ENCODE data around the gene IQGAP1.
"Not testable (repeated sequence)": the region's sequence is repeated elsewhere in the genome, so short reads cannot be mapped to it uniquely, and the experiment has no call there.

The IQGAP1 gene

DNA sequence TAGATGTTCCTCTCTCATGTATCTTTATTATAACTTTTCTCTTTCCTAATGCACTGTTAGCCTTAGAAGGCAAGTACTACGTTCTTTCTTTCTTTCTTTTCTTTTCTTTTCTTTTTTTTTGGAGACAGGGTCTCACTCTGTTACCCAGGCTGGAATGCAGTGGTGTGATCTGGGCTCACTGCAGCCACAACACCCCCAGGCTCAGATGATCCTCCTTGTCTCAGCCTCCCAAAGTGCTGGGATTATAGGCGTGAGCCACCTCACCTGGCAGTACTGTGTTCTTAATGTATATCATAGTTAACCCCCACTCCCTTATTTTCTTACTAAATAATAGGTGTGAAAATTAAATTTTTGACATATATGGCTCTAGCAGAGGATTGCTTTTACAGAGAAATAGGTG lies 23.1 kb downstream of the IQGAP1 start:
- DNase-seq (ENCODE audit: low read depth) = no peak

DNA sequence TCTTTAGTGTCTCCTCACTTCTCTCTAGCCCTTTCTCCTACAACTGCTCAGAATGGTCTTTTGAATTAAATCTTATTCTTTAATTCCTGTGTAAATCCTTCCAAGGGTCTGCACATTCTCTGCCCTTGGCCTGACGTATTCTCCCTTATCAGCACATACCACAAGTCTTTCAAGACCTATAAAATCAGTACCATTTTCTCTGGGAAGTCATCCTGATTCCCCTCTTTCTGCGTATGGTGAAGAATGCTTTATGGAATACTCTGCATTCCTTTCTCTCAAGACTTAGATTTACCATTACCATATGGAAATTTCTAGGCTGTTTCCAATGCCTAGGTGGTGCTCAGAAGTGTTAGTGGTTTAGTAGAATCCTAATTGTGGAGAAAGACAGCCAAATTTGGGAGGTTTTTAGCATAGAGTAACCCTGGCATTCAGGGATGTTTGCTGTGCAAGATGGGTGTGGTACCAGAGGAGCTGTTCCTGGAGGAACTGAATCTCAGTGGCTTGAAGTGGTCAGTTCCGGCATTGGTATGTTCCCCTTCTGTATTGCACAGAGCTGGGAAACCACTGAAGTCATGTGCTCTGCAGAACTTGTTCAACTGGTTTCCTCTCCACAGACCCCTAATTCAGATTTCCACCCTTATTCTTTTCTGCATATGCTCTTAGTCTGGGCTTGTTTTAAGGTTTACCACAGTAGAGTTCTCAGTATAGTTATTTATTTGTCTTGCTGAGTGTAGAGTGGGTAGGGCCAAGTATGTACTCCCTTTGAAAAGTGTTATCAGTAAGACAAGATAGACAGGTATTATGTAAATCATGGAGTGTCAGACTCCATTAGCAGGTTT lies 24.5 kb downstream of the IQGAP1 start:
- no peak for DNase-seq (ENCODE audit: low read depth)

GRCh38 chr15:90413411-90414379 lies 25.7 kb downstream of the IQGAP1 start:
- no peak for DNase-seq (ENCODE audit: low read depth)

- peak; percentile 52 for DNase-seq (ENCODE audit: low read depth)
Observed at GRCh38 chr15:90414408-90415028, 26.5 kb downstream of the IQGAP1 start.

DNA sequence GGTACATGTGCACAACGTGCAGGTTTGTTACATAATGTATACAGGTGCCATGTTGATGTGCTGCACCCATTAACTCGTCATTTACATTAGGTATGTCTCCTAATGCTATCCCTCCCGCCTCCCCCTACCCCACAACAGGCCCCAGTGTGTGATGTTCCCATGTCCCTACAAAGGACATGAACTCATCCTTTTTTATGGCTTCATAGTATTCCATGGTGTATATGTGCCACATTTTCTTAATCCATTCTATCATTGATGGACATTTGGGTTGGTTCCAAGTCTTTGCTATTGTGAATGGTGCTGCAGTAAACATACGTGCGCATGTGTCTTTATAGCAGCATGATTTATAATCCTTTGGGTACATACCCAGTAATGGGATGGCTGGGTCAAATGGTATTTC lies 28.0 kb downstream of the IQGAP1 start:
- DNase-seq (ENCODE audit: low read depth) = not testable (repeated sequence)

DNA sequence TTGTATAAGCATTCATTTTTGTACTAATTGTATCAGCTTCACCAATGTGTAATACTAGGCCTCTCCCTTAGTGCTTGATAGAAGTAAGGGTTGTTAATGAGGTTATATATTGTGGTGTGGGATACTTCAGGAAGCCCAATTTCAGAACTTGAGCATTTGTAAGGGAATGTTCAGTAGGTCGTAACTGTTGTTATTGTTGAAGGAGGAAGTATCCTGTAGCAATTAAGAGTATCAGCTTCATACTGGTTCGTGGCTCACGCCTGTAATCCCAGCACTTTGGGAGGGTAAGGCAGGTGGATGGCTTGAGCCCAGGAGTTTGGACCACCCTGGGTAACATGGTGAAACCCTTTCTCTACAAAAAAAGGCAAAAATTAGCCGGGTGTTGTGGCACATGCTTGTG lies 30.6 kb downstream of the IQGAP1 start:
- DNase-seq (ENCODE audit: low read depth) = no peak

DNA sequence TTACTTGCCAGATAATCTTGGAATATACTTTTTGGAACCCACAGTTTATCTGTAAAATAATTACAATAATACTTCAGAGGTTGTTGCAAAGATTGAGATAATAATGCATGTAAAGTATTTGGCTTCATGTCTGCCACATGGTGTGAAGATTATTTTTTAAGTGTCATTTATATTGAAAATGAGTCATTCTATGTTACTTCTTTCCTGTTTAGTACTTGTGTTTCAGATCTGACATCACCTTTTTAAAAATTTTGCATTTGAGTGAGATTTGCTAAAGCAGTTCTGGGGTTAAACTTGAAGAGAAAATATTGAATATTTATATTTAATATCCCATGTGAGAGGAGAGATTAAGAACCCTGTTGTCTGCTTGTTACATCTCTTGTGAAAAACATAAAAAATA lies 31.2 kb downstream of the IQGAP1 start:
- DNase-seq (ENCODE audit: low read depth) = no peak

GRCh38 chr15:90419738-90420406 lies 31.8 kb downstream of the IQGAP1 start:
- DNase-seq (ENCODE audit: low read depth) = peak; percentile 65

- DNase-seq (ENCODE audit: low read depth) = no peak
Observed at GRCh38 chr15:90420451-90420850, 32.4 kb downstream of the IQGAP1 start.

DNA sequence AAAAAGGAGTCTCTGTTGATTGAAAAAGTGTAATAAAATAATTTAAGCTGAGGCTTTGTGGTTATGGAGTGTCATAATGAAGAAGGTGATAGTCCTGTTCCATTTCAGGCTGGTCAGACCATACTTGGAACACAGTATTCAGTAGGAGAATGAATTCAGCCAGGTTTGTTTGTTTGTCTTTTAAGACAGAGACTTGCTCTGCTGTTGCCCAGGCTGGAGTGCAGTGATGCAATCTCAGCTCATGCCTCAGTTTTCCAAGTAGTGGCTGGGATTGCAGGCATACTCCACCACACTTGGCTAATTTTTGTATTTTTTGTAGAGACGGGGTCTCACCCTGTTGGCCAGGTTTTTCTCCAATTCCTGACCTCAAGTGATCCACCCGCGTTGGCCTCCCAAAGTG lies 33.5 kb downstream of the IQGAP1 start:
- DNase-seq (ENCODE audit: low read depth) = no peak

DNA sequence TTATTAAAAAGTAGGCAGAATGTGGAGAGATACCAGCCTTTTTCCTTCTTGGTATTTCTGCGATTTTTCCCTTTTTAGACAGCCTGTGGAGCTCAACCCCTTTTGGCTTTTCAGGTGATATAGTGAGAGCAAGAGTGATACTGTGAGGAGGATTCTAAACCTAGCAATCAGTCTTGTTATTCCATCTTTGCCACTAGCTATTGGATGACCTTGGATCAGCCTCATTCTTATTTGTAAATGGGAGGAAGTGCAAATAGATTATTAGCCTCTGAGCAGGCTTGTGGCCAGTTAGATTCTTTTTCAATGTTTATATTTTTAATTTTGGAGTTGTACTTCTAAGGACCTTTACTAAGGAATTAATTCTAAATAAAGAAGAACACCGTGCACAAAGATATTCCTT lies 34.0 kb downstream of the IQGAP1 start:
- DNase-seq (ENCODE audit: low read depth) = no peak

DNA sequence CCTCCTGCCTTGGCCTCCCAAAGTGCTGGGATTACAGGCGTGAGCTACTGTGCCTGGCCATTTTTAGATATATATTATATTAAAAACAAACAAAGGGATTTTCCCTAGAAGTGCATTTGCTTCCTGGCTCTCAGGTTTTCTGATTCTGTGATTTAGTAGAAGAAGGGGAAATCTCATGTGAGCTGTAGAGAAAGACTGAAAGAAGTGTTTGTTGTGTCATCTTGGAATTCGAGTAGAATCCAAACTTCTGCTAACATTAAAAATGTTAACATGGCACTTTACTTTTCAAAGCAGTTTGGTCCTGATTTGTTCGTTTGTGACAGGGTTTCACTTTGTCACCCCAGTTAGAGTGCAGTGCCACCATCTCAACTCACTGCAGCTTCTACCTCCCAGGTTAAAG lies 34.9 kb downstream of the IQGAP1 start:
- no peak for DNase-seq (ENCODE audit: low read depth)

GRCh38 chr15:90423801-90424319 lies 35.8 kb downstream of the IQGAP1 start:
- DNase-seq (ENCODE audit: low read depth) = no peak

DNA sequence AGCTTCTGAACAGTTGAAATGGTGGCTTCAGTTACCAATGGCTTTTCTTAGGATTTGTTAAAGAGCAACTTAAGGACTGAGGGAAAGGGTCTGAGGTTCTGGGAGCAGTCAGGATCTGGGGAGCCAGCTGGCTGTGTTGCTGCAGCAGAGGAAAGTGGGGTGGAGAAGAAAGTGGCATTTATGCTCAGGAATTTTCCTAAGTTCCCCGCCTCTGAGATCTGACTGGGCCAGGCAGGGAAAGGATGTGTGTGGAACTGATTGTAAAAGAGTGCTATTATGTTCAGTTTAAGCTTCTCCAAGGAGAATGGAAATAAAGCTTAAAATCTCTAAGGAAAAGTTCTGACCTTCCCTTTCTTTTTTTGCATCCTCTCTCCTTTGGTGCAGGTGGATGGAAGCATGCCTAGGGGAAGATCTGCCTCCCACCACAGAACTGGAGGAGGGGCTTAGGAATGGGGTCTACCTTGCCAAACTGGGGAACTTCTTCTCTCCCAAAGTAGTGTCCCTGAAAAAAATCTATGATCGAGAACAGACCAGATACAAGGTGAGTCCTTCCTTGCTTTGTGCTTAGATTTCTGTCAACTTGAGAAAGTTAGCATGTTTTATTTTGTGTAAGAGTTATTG lies 37.8 kb downstream of the IQGAP1 start:
- no peak for DNase-seq (ENCODE audit: low read depth)

- no peak for DNase-seq (ENCODE audit: low read depth)
Observed at GRCh38 chr15:90427185-90427584, 39.1 kb downstream of the IQGAP1 start.

DNA sequence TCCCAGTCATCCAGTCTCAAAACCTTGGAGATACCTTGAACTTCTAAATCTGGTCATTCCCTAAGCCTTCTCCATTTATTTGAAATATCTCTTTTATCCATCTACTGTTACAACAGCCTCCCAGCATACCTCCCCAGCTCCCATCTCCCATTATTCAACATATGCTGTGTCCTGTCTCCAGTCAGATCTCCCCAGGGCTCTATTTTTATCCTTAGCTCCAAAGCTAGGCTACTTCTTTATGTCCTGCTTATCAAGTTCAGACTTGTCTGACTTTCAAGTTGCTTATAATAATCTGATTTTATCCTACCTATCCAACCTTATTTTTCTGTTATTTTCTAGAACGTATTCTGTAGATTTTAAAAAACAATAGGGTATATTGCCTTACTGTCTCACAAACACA lies 44.2 kb downstream of the IQGAP1 start:
- DNase-seq (ENCODE audit: low read depth) = no peak

GRCh38 chr15:90435652-90436337 lies 47.8 kb downstream of the IQGAP1 start:
- no peak for DNase-seq (ENCODE audit: low read depth)

DNA sequence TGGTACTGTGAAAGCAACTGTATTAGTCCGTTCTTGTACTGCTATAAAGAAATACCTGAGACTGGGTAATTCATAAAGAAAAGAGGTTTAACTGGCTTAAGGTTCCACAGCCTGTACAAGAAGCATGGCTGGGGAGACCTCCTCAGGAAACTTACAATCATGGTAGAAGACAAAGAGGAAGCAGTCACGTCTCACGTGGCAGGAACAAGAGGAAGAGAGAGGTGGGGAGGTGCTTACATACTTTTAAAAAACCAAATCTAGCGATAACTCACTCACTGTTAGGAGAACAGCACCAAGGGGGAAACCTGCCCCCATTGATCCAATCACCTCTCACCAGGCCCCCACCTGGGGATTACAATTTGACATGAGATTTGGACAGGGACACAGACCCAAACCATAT lies 48.9 kb downstream of the IQGAP1 start:
- DNase-seq (ENCODE audit: low read depth) = no peak

DNA sequence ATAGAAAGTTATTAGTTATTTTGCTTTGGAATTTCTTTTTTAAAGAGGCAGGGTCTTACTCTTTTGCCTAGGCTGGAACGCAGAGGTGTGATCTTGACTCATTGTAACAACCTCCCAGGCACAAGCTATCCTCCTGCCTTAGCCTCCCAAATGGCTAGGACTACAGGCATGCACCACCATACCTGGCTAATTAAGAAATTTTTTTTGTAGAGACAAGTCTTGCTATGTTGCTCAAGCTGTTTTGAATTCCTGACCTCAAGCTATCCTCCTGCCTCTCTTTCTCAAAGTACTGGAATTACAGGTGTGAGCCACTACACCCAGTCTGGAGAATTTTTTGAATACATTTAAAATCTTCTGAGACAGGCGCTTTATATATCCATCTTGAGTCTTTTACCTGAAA lies 49.5 kb downstream of the IQGAP1 start:
- no peak for DNase-seq (ENCODE audit: low read depth)

- no peak for DNase-seq (ENCODE audit: low read depth)
Observed at GRCh38 chr15:90439946-90440345, 51.9 kb downstream of the IQGAP1 start.

- no peak for DNase-seq (ENCODE audit: low read depth)
Observed at GRCh38 chr15:90441027-90441426, 53.0 kb downstream of the IQGAP1 start.

Measured in GM04503 (cell line).